ENCODE measurements around the gene QRFP. TPM values are rescaled to one million over a fixed set of nuclear protein-coding genes. Genes with fewer than 3 reads are reported as not detected.

The QRFP gene
- total RNA-seq, 1 experiment from 2014 or later = not detected

DNA sequence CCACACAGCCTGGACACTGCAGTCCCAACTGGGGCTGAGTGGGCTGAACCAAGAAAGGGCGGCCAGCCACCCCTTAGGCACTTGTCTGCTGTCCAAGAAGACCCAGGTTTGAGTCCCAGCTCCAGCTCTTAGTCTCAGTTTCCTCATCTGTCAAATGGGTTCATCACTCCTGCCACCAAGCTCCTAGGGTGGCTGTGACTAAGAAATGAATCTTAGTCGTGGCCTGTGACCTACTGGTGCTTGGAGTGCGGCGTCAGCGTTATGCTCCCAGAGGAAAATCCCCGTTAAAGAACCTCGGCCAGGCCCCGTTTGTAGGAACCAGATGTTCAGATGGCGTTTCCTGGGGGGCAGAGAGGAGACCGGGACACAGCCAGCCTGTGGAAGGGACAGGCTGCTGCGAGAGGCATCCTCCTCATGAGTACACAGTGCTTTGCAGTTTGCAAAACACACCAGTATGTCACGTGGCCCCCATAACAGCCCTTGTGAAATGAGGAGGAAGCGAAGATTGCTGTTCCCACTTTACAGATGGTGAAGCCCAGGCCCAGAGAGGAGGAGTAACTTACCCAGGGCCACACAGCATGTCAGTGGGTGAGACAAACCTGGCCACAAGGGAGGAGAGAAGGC lies 39.1 kb upstream of the QRFP start:
- DNase-seq (ENCODE audit: low read depth, low spot score) = no peak
- in situ Hi-C loops (cut with HindIII; ENCODE audit: low pct_unique_long_range_greater_than_20kb, low sequenced_read_pairs) = no loop called here

DNA sequence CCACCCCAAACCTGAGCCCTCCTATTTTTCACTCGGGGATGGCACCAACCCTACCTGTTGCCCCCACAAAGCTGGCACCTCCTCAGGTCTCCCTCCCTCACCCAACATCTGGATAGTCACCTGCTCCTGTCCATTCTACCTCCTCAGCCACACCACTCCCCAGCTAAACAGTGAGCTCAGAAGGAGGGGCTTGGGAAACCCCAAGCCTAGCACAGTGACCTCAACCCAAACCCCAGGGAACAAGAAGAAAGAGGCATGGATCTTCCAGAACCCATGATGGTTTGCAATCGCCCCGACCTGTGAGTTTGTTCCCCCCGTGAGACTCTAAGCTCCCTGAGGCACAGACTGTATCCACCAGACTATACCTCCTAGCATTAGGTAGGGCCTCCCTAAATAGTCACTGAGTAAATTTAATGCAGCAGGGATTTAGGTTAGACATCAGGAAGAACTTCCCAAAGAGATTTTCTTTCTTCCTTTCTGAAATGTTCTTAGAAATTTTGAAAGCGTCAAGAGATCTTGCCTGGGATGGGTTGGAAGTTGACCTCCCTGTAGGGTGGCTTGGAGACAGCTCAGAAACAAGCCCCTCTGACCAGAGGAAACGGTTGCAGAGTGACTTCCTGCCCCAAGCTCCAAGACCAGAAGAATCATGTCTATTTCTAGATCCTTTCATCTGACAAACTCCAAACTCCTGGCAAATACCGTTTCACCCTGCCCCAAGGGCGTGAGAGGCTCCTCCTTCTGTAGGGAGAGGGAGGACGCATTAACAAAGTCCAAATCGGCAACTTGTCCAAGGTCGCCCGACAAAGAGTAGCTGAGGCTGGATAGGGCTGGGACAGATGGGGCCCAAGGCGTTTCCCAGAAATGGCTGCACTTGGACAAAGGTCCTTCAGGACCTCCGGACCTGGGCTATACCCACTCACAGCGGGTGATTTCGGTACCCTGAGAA lies 38.4 kb upstream of the QRFP start:
- DNase-seq (ENCODE audit: low read depth, low spot score) = no peak
- in situ Hi-C loops (cut with HindIII; ENCODE audit: low pct_unique_long_range_greater_than_20kb, low sequenced_read_pairs) = no loop called here

DNA sequence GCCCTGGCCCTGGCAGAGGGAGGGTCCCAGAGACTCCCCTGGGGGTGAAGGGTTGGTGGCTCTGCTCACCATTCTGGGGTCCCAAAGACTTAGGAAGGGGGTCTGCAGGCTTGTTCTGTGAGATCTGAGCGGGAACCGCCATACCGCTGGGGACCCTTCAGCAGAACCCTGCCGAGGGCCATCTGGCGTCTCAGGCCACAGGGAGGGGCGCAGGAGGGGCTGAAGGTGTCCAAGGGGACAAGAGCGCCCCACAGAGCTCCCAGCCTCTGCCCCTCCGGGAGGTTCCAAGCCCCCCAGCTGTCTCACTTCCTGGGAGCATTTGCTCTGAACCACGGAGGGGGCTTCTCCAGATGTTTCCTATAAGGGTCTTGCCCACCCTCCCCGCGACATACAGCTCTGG lies 37.6 kb upstream of the QRFP start:
- DNase-seq (ENCODE audit: low read depth, low spot score) = no peak
- in situ Hi-C loops (cut with HindIII; ENCODE audit: low pct_unique_long_range_greater_than_20kb, low sequenced_read_pairs) = no loop called here

DNA sequence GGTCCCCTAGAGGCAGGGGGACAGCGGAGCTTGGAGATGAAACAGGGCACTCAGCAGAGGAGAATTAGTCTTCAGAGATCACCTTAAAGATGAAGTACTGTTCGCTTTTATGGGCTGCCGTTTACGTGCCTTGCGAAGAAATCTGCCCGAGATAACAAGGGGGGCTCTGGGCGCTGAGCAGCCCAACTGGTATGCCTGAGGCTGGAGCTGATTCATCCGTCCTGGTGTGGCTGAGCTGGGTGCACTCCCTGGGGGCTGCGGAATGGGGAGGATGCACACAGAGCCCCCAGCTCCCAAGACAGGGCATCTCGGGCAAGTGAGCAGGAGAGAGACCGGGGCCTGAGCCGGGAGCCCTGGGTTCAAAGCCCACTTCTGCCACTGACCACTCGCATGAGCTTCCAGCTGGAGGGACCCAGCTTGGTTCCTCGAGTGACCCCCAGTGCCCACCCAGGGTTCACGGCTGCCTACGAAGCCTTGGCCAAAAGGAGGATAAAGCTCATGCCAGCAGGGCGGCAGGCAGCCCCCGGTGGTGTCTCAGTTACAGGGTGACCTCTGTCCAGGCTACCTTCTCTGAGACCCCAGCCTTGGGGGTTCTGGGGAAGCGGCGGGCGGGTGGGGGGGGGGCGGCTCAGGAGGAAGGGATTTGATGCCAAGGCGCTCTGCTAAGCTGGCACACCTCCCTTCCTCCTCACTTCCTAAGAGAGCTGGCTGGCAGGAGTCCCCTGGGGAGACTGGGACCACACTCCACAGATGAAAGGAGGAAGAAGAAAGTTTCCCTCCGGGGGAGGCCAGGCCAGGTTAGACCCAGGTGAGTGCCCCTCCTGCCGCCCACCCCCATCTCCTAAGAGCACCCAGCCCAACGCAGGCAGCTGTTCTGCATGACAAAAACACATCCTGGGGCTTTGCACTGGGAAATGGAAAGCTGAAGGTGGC lies 36.8 kb upstream of the QRFP start:
- in situ Hi-C loops (cut with HindIII; ENCODE audit: low pct_unique_long_range_greater_than_20kb, low sequenced_read_pairs) = no loop called here

DNA sequence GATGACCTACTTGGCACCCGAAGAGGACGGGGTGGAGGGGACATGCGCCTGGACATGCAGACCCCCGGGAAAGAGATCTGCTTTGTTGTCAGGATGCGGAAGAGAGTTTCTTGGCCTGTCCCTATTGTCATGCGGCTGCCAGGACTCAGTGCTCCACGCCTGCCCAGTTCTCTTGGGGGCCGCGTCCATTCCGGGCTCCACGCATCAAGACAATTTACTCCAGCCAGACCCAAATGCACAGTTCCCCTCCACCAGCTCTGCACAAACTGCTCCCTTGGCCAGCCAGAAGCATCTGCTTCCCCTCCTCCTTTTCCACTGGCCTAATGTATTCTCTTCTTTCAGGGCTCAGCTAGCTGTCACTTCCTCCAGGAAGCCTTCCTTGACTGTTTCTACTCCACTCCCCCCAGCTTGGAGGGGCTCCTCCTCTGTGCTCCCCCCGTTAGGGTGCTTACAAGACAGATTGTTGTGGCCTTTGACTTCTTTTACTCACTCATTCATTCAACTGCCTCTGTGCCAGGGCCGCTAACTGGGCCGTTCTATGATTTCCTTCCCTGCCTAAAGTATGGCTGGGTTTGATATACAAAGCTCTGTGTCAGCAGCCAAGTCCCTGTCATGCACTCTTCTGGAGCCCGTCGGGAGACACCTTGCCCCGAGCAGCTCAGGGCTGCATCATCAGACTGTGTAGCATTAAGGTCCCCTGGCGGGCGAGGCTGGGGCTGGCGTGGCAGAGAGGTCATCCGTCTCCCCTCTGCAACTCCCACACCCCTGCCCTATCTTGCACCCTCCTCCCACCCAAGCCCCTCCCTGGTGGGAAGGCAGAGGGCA lies 35.9 kb upstream of the QRFP start:
- in situ Hi-C loops (cut with HindIII; ENCODE audit: low pct_unique_long_range_greater_than_20kb, low sequenced_read_pairs) = no loop called here
- no peak for DNase-seq (ENCODE audit: low read depth, low spot score)

More for the DNA sequence above, 36.8 kb upstream of the QRFP start:
- DNase-seq (ENCODE audit: low read depth, low spot score) = no peak

DNA sequence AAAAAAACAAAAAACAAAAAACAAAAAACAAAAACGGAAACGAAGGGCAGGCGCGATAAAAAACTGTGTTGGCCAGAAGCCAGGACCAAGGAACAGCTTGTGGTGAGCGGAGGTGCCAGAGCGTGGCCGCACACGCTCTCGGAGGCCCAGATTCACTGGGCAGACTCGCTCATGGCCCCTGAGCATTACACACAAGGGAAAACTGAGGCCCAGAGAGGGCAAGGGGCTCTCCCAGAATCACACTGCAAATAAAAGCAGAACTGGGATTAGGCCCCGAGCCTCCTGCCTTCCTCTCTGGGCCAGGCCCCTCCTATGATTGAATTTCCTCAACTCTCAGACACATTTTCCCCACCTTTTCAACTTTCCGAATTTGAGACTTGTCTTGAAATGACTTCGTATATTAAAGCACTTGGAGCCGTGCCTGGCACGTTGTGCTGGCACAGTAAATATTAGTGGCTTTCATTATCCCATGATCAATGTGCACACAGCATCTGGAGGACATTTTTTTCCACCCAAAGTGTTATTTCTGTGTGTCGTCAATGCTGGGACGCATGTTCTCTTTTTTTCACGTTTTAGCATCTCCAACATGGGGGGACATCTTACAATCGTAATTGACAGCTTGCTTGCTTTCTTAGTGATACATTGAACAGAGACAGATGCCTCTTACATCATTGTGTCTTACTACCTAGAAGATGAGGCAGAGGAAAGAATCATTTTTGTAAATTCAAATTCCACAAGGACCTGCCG lies 35.1 kb upstream of the QRFP start:
- in situ Hi-C loops (cut with HindIII; ENCODE audit: low pct_unique_long_range_greater_than_20kb, low sequenced_read_pairs) = no loop called here
- DNase-seq (ENCODE audit: low read depth, low spot score) = no peak

DNA sequence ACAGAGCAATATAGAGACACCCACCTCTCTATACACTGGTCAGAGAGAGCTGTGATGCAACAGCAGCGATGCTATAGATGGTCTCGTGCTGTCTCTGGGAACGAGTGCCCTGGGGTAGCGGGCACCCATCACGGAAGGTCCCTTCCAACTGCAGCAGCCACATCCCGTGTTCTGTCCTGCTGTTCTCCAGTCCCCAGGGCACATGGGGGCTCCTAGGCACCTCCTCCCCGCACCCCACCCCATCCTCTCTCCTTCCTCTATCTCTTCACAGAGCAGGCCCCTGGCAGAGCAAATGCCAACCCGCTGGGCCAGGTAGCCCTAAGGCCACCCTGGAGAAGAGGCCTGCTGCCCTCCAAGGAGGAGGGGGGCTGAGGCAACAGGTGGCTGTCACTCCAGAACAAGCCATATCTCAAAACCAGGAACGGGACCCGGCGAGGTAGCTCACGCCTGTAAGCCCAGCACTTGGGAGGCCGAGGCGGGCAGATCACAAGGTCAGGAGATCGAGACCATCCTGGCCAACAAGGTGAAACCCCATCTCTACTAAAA lies 34.3 kb upstream of the QRFP start:
- in situ Hi-C loops (cut with HindIII; ENCODE audit: low pct_unique_long_range_greater_than_20kb, low sequenced_read_pairs) = no loop called here

DNA sequence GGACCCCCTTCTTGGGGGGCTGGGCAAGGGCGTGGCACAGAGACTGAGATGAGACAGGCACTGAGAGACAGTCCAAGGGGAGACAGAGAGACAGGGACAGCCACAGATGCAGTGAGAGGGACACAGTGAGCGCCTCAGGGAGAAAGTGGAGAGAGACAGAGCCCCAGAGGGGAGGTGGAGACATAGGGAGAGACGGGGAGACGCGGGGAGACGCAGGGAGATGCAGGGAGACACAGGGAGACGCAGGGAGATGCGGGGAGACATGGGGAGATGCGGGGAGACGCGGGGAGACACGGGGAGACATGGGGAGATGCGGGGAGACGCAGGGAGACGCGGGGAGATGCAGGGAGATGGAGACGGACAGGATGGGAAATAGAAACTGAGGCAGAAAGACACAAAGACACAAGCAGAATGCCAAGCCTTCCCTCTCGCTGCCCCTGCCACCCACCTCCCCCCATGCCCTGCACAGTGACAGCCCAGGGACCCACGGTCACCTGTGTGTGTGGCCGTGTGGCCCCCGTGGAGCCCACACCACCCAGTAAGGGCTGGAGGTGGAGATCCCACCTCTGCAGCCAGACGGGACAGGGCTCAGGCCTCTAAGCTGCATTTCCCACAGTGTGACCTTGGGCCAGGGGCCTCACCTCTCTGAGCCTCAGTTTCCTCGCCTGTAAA lies 33.7 kb upstream of the QRFP start:
- DNase-seq (ENCODE audit: low read depth, low spot score) = no peak
- in situ Hi-C loops (cut with HindIII; ENCODE audit: low pct_unique_long_range_greater_than_20kb, low sequenced_read_pairs) = no loop called here

More for the DNA sequence above, 34.3 kb upstream of the QRFP start:
- no peak for DNase-seq (ENCODE audit: low read depth, low spot score)

DNA sequence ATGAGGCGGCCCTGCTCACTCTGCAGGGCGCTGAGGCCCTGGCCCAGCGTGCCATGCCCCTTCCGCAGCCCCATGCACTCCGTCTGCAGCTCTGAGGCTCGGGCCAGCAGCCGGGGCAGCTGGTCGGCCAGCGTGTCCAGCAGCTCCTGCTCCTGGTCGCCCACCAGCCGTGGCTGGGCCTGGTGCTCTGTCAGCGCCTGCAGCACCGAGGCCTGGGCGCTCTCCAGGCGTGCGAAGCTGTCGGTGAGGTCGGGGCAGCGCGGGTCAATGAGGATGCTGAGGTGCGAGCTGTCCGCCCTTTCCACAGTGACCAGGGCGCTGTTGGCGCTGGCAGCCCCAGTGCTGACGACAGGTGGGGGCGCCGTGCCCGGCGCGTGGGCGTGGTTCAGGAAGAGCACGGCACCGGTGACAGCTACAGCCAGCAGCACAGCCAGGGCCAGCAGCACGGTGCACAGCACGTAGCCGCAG lies 33.0 kb upstream of the QRFP start:
- in situ Hi-C loops (cut with HindIII; ENCODE audit: low pct_unique_long_range_greater_than_20kb, low sequenced_read_pairs) = no loop called here

DNA sequence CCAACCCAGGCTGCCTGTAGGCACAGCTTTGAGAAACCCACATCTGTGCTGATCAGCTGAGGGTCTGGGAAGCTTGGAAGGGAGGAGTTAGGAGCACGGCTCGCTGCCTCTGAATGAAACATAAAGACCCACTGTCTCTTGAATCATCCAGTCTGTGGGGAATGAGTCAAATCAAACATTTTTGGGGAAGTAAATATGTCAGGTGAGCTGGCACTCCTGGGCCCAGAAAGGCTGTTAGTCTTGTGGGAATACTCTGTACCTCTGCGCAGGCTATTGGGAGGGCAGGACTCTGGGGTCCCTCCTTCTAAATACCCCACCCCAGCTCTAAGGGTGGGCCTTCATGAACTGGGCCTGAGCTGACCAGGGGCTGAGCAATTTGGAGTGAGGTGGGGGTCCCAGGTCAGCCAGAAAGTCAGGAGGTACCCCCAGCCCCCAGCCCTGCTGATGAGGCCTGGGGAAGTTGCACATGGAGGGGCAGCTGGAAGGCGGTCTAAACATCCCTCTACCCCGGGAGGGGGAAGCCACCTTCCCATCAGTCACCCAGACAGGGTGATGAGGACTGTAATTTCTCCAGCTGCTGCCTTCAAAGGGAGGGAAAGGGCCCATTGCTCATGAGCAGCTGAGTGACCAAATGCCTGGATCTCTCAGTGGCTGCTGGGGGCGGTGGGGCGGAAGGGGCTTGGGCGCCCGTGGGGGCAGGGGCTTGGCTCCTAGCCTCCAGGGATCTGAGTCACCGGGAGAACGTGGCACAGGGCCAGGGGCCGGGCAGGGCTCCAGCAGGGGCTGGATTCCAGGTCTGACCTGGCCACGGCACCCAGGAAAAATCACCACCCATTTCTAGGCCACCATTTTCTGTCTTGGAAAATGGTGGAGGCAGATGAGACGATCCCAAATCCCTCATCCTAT lies 31.6 kb upstream of the QRFP start:
- in situ Hi-C loops (cut with HindIII; ENCODE audit: low pct_unique_long_range_greater_than_20kb, low sequenced_read_pairs) = no loop called here
- DNase-seq (ENCODE audit: low read depth, low spot score) = peak; percentile 72

More for the DNA sequence above, 33.0 kb upstream of the QRFP start:
- DNase-seq (ENCODE audit: low read depth, low spot score) = no peak

DNA sequence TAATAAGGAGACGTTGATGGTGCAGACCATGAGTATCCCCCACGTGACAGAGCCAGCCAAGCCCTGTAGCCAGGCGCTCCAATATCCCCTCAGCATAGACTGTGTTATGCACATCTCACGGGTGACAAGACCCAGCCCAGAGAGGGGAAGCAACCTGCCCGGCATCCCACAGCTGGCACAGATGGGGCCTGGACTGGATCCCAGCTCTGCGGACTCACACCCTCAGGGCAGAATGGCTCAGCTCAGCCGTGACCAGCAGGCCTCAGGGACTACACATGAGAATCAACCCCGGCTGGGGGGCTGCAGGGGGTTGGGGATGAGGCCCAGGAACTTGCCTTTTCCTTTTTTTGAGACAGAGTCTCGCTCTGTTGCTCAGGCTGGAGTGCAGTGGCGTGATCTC lies 30.7 kb upstream of the QRFP start:
- DNase-seq (ENCODE audit: low read depth, low spot score) = no peak
- in situ Hi-C loops (cut with HindIII; ENCODE audit: low pct_unique_long_range_greater_than_20kb, low sequenced_read_pairs) = no loop called here

DNA sequence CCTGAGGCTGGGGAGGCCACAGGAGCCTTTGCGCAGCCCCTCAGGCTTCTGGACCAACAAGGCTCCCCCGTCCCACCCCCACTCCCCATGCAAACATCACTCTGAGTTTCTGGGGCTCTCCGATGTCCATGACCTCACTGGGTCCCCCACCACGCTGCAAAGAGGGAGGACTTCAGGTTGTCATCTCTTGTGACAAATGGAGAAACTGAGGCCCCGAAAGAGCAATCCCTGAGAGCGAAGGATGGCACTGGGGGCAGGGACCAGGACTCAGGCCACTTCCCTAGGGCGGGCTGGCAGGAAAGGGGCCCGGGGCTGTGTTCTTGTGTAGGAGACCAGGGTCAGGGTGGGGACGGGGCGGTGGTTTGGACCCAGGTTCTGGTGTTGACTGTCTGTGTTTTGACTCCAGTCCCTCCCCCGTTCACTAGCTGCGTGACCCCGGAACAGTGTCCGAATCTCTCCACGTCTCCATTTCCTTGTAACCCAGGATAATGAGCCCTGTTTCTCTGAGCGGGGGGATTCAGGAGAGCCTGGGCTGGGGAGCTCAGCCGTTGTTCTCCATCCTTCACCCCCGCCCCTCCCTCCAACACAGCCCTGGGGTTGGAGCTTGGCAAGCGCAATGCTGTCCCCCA lies 28.6 kb upstream of the QRFP start:
- in situ Hi-C loops (cut with HindIII; ENCODE audit: low pct_unique_long_range_greater_than_20kb, low sequenced_read_pairs) = no loop called here
- no peak for DNase-seq (ENCODE audit: low read depth, low spot score)

DNA sequence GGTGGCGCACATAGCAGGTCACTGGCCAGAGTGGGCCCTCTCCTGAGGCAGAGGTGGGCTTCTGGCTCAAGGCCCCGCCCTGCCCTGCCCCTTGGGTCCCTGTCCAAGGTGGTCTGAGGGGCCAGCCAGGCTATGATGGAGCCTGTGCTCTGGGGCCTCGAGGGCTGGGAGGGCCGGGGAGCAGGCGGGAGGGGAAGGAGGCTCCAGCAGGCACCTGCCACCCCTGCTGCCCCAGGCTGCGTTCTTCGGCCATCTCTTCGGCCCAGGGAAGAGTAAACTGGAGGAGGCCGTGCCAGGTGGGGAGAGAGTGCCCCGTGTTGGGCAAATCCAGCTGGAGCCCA lies 27.8 kb upstream of the QRFP start:
- in situ Hi-C loops (cut with HindIII; ENCODE audit: low pct_unique_long_range_greater_than_20kb, low sequenced_read_pairs) = no loop called here
- DNase-seq (ENCODE audit: low read depth, low spot score) = no peak

DNA sequence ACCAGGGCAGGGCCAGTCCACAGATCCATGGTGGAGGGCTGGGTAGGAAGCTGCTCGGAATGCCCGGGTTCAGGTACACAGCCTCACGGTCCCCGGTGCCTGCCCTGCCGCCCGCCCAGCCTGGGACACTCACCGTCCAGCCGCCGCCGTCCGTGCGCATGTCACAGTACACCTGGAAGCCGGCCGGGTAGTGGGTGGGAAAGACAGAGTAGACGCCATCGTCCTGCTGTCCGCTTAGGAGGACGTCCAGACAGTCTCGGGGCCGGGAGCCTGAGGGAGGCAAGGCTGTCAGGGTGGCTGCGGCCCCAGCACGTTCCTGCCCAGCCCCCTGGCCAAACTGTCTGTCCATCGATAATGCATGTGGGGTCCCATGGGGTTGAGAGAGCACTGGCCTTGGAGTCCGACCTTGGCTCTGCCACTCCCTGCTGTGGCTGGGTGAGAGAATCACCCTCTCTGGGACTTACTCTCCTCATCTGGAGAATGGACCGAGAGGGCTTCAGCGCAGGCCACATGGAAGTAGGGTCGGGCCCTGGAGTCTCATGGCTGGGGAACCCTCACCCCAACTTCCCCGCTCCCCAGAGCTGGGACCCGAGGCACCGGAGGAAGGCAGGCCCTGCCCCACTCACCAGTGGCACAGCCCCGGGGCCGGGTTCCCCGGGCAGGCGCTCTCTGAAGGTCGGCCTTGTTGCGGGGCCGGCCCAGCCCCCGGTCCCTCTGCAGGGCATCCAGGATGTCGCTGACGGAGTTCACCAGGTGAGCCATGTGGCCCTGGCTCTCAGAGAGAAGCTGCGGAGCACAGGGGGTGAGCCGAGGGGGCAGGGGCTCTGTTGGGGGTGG lies 27.2 kb upstream of the QRFP start:
- in situ Hi-C loops (cut with HindIII; ENCODE audit: low pct_unique_long_range_greater_than_20kb, low sequenced_read_pairs) = no loop called here
- DNase-seq (ENCODE audit: low read depth, low spot score) = no peak
